MM.1S (cell line): Measurements from ENCODE around the gene TMTC2.

Source experiments
- CTCF ChIP-seq: fragments of 300-600 bp; sonication (generic); IDR thresholded peaks from 2 replicates; pipeline ENCODE4 v1.5.1; 2016; ENCODE audit warnings: antibody characterized with exemption, low read length, mixed read lengths
- EZH2 ChIP-seq: fragments of 300-600 bp; sonication (generic); optimal IDR thresholded peaks from 2 replicates; pipeline ENCODE3; 2017; ENCODE audit warnings: low read depth, mild to moderate bottlenecking, antibody characterized with exemption, low read length, mixed read lengths
- EZH2phosphoT487 ChIP-seq: fragments of 300-600 bp; sonication (generic); IDR thresholded peaks from 2 replicates; pipeline ENCODE4 v1.6.1; 2018; ENCODE audit warnings: antibody characterized with exemption, low read length

GRCh38 chr12:82972624-82973023 lies 285.9 kb downstream of the TMTC2 start:
- TF ChIP-seq CTCF (no peak), EZH2 (no peak), EZH2phosphoT487 (no peak)
